Calu3 (cell line): ENCODE measurements around the gene SKOR2. TPM values are rescaled to one million over a fixed set of nuclear protein-coding genes. Genes with fewer than 3 reads are reported as not detected.

Experiments
- BruUV-seq: library from RNA; stranded (reverse); fragments of 400-500 nt; replicated peaks from 2 replicates; lab custom pipeline; 2021; lab: Mats Ljungman, UMichigan
- CTCF ChIA-PET: fragments of 300-600 bp; sonication (Branson Sonifier 250); formaldehyde crosslinking; loops from one replicate; lab custom pipeline; 2022; ENCODE audit warnings: antibody characterized with exemption; lab: Charles Lee
- DNase-seq: peaks from one replicate; pipeline ENCODE4 v3.0.0; 2022
- H3K27ac Mint-ChIP-seq: one replicate; pipeline ENCODE4 v1.8.0; 2022; ENCODE audit warnings: mixed read lengths; ENCODE audit not compliant: unreplicated experiment
- H3K27me3 Mint-ChIP-seq: one replicate; pipeline ENCODE4 v1.8.0; 2022; ENCODE audit warnings: mixed read lengths; ENCODE audit not compliant: unreplicated experiment
- H3K36me3 Mint-ChIP-seq: one replicate; pipeline ENCODE4 v1.8.0; 2022; ENCODE audit warnings: mild to moderate bottlenecking, moderate library complexity, mixed read lengths; ENCODE audit not compliant: insufficient read depth, unreplicated experiment
- H3K4me1 Mint-ChIP-seq: one replicate; pipeline ENCODE4 v1.8.0; 2022; ENCODE audit warnings: mild to moderate bottlenecking, low read depth, mixed read lengths; ENCODE audit not compliant: unreplicated experiment
- H3K4me3 Mint-ChIP-seq: one replicate; pipeline ENCODE4 v1.8.0; 2022; ENCODE audit warnings: mild to moderate bottlenecking, low read depth, moderate library complexity, mixed read lengths; ENCODE audit not compliant: unreplicated experiment
- H3K9me3 Mint-ChIP-seq: one replicate; pipeline ENCODE4 v1.8.0; 2022; ENCODE audit warnings: low read depth, mixed read lengths; ENCODE audit not compliant: unreplicated experiment
- intact Hi-C: fragments of 100-400 bp; cut with micrococcal nuclease; formaldehyde crosslinking; loops from one replicate; pipeline ENCODE4 v1.10.0; 2022; ENCODE audit not compliant: unreplicated experiment
- total RNA-seq: library from RNA; stranded (reverse); gene quantifications from 2 replicates; pipeline ENCODE4 v1.2.3, GENCODE V29; 2022
- TF ChIP-seq, protein P1 (sequence below): fragments of 200-600 bp; IDR thresholded peaks from one replicate; pipeline ENCODE4 v1.8.0; 2022; ENCODE audit warnings: antibody characterized with exemption; ENCODE audit not compliant: unreplicated experiment

Gene SKOR2
- total RNA-seq, 1 experiment from 2014 or later: not detected

GRCh38 chr18:47172476-47172875, 79.0 kb downstream of the SKOR2 start:
- no peaks in the 10 kb centered on the region for H3K9me3 Mint-ChIP-seq
- no peaks in the 10 kb centered on the region for H3K4me1 Mint-ChIP-seq
- no peak overlapping the region for H3K27ac Mint-ChIP-seq
- no TSS peak for BruUV-seq
- CTCF ChIA-PET: no interaction called here
- no peaks in the 10 kb centered on the region for H3K27me3 Mint-ChIP-seq
- H3K36me3 Mint-ChIP-seq: peaks cover 5% of the 10 kb centered on the region
- no peak for DNase-seq
- H3K4me3 Mint-ChIP-seq: no peak overlapping the region
- intact Hi-C loops: no loop called here
- TF ChIP-seq, protein P1, sequence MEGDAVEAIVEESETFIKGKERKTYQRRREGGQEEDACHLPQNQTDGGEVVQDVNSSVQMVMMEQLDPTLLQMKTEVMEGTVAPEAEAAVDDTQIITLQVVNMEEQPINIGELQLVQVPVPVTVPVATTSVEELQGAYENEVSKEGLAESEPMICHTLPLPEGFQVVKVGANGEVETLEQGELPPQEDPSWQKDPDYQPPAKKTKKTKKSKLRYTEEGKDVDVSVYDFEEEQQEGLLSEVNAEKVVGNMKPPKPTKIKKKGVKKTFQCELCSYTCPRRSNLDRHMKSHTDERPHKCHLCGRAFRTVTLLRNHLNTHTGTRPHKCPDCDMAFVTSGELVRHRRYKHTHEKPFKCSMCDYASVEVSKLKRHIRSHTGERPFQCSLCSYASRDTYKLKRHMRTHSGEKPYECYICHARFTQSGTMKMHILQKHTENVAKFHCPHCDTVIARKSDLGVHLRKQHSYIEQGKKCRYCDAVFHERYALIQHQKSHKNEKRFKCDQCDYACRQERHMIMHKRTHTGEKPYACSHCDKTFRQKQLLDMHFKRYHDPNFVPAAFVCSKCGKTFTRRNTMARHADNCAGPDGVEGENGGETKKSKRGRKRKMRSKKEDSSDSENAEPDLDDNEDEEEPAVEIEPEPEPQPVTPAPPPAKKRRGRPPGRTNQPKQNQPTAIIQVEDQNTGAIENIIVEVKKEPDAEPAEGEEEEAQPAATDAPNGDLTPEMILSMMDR: no peak

- Mint-ChIP-seq H3K27me3 (no peaks in the 10 kb centered on the region), H3K27ac (no peak overlapping the region), H3K4me1 (peaks cover 10% of the 10 kb centered on the region), H3K9me3 (no peaks in the 10 kb centered on the region), H3K4me3 (no peak overlapping the region), H3K36me3 (no peaks in the 10 kb centered on the region)
- TF ChIP-seq, protein P1: no peak
- CTCF ChIA-PET: interaction anchor here (0.9 kb wide), 1 partner anchor 11 kb away, joined by 3 read pairs; no protein-coding TSS in a partner anchor
- intact Hi-C loops: no loop called here
- BruUV-seq: no TSS peak
- no peak for DNase-seq
Measured at GRCh38 chr18:47168913-47169312, 82.5 kb downstream of the SKOR2 start.

DNA sequence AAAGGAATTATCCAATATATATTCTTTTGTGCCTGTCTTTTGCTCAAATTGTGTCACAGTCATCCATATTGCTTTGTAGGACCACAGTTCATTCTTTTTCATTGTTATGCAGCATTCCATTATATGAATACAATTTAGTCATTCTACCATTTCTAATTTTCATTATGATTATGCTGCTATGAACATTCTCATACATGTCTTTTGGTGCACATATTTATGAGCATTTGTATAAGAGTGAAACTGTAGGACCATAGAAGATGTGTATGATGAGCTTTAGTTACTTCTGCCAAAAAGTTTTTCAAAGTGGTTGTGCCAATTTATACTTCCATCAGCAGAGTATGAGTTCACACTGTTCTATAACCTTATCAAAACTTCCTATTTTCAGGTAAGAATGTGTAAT, 83.0 kb downstream of the SKOR2 start:
- no TSS peak for BruUV-seq
- peaks cover 10% of the 10 kb centered on the region for H3K4me1 Mint-ChIP-seq
- no peak for DNase-seq
- TF ChIP-seq, protein P1: no peak
- intact Hi-C loops: no loop called here
- H3K9me3 Mint-ChIP-seq: no peaks in the 10 kb centered on the region
- no peak overlapping the region for H3K4me3 Mint-ChIP-seq
- no peaks in the 10 kb centered on the region for H3K36me3 Mint-ChIP-seq
- CTCF ChIA-PET: no interaction called here
- H3K27me3 Mint-ChIP-seq: no peaks in the 10 kb centered on the region
- H3K27ac Mint-ChIP-seq: no peak overlapping the region

GRCh38 chr18:47166294-47166693, 85.2 kb downstream of the SKOR2 start:
- CTCF ChIA-PET: interaction anchor here (0.6 kb wide), 1 partner anchor 28 kb away, joined by 3 read pairs; no protein-coding TSS in a partner anchor
- BruUV-seq: no TSS peak

More at GRCh38 chr18:47166294-47166693, 85.2 kb downstream of the SKOR2 start:
- H3K27me3 Mint-ChIP-seq: no peaks in the 10 kb centered on the region
- no peaks in the 10 kb centered on the region for H3K9me3 Mint-ChIP-seq
- no peak overlapping the region for H3K4me3 Mint-ChIP-seq
- no peaks in the 10 kb centered on the region for H3K36me3 Mint-ChIP-seq
- no peak for DNase-seq
- peaks cover 10% of the 10 kb centered on the region for H3K4me1 Mint-ChIP-seq
- no peak overlapping the region for H3K27ac Mint-ChIP-seq
- TF ChIP-seq, protein P1: no peak
- intact Hi-C loops: no loop called here
